Spinal cord (tissue), 10 donors: ENCODE data around the gene CD248. TPM values are rescaled to one million over a fixed set of nuclear protein-coding genes. Genes with fewer than 3 reads are reported as not detected.
A peak's percentile ranks its signal among the peaks of the same experiment; 100 is the strongest.
"Not testable (repeated sequence)": the region's sequence is repeated elsewhere in the genome, so short reads cannot be mapped to it uniquely, and the experiment has no call there.

Source experiments
- DNase-seq, 6 donors: peaks; one replicate each; pipeline versions ENCODE4 v3.0.0 to v3.0.0-alpha.2; 2013 to 2015; ENCODE audit warnings: low spot score in 6 of 6, low read depth in 4 of 6
- H3K27ac ChIP-seq: one replicate; pipeline ENCODE4 v1.5.1; 2013; ENCODE audit warnings: low read depth, low read length, control low read depth
- H3K27me3 ChIP-seq: one replicate; pipeline ENCODE4 v1.6.1; 2013; ENCODE audit warnings: low read length; ENCODE audit not compliant: control insufficient read depth, insufficient read depth
- H3K36me3 ChIP-seq: one replicate; pipeline ENCODE4 v1.6.1; 2013; ENCODE audit warnings: low read length; ENCODE audit not compliant: control insufficient read depth, insufficient read depth
- H3K4me1 ChIP-seq: one replicate; pipeline ENCODE4 v1.6.1; 2013; ENCODE audit warnings: low read length; ENCODE audit not compliant: control insufficient read depth, insufficient read depth
- H3K4me3 ChIP-seq: one replicate; pipeline ENCODE4 v1.5.1; 2013; ENCODE audit warnings: low read depth, low read length, control low read depth
- H3K9me3 ChIP-seq: one replicate; pipeline ENCODE4 v1.6.1; 2013; ENCODE audit warnings: low read length; ENCODE audit not compliant: control insufficient read depth, insufficient read depth
- WGBS: methylation state at CpG from one replicate; pipeline ENCODE4 v1.1.5; 2013; ENCODE audit warnings: missing lambda C conversion rate; ENCODE audit not compliant: insufficient coverage; 5-methylcytosine and 5-hydroxymethylcytosine counted together
- polyA plus RNA-seq, 2 donors: library from polyadenylated mRNA; unstranded; fragments of 120-200 nt; gene quantifications; one replicate each; pipeline ENCODE4 v1.2.1, GENCODE V29; 2013; ENCODE audit not compliant: insufficient read length in 2 of 2
- total RNA-seq, 2 donors: library from RNA; depleted of rRNA in 1 of 2; stranded (reverse); fragments of 120-200 nt in 1 of 2; fragments of >200 nt in 1 of 2; gene quantifications; one replicate each; pipeline versions ENCODE4 v1.2.3 to v1.2.4, GENCODE V29; 2013 to 2014
- donor health status: healthy.

CD248 gene
- total and polyA plus RNA-seq, 4 donors = 10.9 to 44.0 (median 27.9) TPM

- DNase-seq = peak; percentile 83 to 99 (median 96)
- Histone ChIP-seq H3K4me1 (peaks cover 68% of the 10 kb centered on the region), H3K36me3 (peaks cover 62% of the 10 kb centered on the region), H3K9me3 (no peaks in the 10 kb centered on the region), H3K27me3 (no peaks in the 10 kb centered on the region), H3K27ac (peak overlapping the region; percentile 64), H3K4me3 (peak overlapping the region; percentile 18)
- 7% methylated on average over 30 of the region's 35 CpGs for WGBS
These were observed 34.1 kb downstream of the CD248 start for GRCh38 chr11:66282468-66283455.

DNA sequence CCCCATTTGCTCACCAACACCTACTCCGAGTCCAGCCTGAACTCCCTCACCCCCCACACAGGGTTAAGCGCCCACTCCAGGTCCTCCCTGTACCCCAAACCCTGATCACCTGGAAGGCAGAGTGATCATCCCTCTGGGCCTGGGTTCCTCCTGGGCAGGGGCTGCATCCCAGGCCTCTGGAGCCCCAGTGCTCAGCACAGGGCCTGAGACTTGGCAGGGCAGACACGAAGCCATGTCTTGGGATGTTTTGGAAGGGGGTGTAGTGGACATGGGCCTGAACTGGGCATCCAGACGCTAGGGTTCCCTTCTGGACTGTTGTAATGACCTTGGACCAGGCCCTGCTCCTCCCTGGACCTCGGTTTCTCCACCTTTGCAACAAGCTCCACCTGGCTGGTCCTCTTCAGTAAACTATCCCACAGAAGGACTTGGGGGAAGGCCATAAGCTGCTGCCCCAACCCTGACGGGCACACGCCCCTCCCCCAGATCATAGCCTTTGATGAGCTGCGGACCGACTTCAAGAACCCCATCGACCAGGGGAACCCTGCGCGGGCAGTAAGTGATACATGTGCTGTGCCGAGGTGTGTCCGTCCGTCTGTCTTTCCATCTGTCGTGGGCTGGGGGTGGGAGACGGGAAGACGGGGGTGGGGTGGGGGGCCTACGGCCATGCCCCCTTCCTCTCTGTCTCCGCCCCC, 34.9 kb downstream of the CD248 start:
- peaks cover 60% of the 10 kb centered on the region for H3K36me3 ChIP-seq
- H3K4me1 ChIP-seq = peaks cover 67% of the 10 kb centered on the region
- H3K27me3 ChIP-seq = no peaks in the 10 kb centered on the region
- WGBS = 43% methylated on average over 6 of the region's 20 CpGs
- DNase-seq = no peak
- H3K9me3 ChIP-seq = no peaks in the 10 kb centered on the region
- H3K4me3 ChIP-seq = peak overlapping the region; percentile 2
- peak overlapping the region; percentile 69 for H3K27ac ChIP-seq

GRCh38 chr11:66281001-66281400, 35.8 kb downstream of the CD248 start:
- WGBS = 62% methylated on average over 5 of the region's 6 CpGs
- H3K4me3 ChIP-seq = no peak overlapping the region
- no peaks in the 10 kb centered on the region for H3K27me3 ChIP-seq
- no peak for DNase-seq
- H3K27ac ChIP-seq = no peak overlapping the region
- H3K36me3 ChIP-seq = peaks cover 61% of the 10 kb centered on the region
- H3K9me3 ChIP-seq = no peaks in the 10 kb centered on the region
- peaks cover 64% of the 10 kb centered on the region for H3K4me1 ChIP-seq

DNA sequence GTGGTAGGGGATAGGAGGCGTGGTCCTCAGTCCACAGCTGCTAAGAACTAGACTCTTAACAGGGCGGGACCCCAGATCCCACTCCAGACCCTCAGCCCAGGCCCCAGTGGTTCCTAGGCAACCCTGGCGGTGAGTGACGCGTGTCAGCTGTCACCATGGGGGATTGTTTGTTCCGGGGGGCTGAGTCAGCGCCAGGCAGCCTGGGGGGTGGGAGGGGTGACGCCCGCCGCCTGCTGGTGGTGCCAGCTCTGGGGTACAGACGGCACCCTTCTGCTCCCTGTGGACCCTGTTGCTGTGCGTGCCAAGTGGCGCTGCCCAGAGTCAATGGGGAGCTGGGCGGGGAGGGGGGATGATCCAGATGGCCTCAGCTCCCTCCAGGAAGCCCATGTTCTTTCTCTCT, 36.4 kb downstream of the CD248 start:
- H3K4me1 ChIP-seq = peaks cover 64% of the 10 kb centered on the region
- H3K9me3 ChIP-seq = no peaks in the 10 kb centered on the region
- WGBS = 20% methylated on average over 13 of the region's 14 CpGs
- H3K27ac ChIP-seq = no peak overlapping the region
- peaks cover 61% of the 10 kb centered on the region for H3K36me3 ChIP-seq
- DNase-seq = peak in 2 of 6 donors; percentile 58 to 90
- no peaks in the 10 kb centered on the region for H3K27me3 ChIP-seq
- H3K4me3 ChIP-seq = peak overlapping the region; percentile 9

GRCh38 chr11:66279092-66279734, 37.6 kb downstream of the CD248 start:
- H3K4me1 ChIP-seq = peaks cover 64% of the 10 kb centered on the region
- 16% methylated on average over 15 of the region's 15 CpGs for WGBS
- H3K4me3 ChIP-seq = peak overlapping the region; percentile 45
- peak in 1 of 6 donors; percentile 56 for DNase-seq
- H3K27me3 ChIP-seq = no peaks in the 10 kb centered on the region
- peaks cover 61% of the 10 kb centered on the region for H3K36me3 ChIP-seq
- H3K27ac ChIP-seq = no peak overlapping the region
- no peaks in the 10 kb centered on the region for H3K9me3 ChIP-seq

DNA sequence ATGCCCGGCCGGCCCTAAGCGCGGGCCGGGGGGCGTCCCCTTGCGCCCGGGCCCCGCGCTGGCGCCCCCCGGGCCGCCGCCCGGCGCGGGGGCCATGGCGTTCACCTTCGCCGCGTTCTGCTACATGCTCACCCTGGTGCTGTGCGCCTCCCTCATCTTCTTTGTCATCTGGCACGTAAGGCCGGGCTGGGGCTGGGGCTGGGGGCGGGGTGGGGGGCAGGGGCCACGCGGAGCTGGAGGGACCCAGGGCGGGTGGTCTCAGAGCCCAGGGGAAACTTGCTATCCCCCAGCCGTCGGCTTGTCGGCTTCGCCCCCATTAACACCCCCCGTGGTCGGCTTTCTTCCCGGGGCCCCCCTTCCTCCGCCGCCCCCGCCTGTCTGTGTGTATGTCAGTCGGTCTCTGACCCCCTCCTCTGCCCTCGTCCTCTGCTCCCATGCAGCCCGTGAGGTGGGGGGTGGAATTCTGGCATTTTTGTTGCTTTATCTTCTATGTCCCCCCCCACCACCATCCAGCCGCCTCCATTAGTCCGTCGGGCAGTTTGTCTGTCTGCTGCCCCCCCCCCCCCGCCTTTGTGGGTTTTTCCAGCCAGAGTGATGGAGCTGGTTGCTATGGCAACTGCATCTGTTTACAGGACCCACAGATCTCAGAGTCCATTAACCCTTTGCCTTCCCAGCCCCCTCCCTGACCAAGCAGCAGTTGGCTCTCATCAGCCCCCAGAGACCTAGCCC, 38.3 kb downstream of the CD248 start:
- DNase-seq = peak in 2 of 6 donors; percentile 79 to 84
- Histone ChIP-seq H3K4me3 (peak overlapping the region; percentile 45), H3K27ac (no peak overlapping the region), H3K36me3 (peaks cover 59% of the 10 kb centered on the region), H3K27me3 (no peaks in the 10 kb centered on the region), H3K9me3 (no peaks in the 10 kb centered on the region), H3K4me1 (peaks cover 59% of the 10 kb centered on the region)
- WGBS = under 1% methylated on average over 24 of the region's 45 CpGs

DNA sequence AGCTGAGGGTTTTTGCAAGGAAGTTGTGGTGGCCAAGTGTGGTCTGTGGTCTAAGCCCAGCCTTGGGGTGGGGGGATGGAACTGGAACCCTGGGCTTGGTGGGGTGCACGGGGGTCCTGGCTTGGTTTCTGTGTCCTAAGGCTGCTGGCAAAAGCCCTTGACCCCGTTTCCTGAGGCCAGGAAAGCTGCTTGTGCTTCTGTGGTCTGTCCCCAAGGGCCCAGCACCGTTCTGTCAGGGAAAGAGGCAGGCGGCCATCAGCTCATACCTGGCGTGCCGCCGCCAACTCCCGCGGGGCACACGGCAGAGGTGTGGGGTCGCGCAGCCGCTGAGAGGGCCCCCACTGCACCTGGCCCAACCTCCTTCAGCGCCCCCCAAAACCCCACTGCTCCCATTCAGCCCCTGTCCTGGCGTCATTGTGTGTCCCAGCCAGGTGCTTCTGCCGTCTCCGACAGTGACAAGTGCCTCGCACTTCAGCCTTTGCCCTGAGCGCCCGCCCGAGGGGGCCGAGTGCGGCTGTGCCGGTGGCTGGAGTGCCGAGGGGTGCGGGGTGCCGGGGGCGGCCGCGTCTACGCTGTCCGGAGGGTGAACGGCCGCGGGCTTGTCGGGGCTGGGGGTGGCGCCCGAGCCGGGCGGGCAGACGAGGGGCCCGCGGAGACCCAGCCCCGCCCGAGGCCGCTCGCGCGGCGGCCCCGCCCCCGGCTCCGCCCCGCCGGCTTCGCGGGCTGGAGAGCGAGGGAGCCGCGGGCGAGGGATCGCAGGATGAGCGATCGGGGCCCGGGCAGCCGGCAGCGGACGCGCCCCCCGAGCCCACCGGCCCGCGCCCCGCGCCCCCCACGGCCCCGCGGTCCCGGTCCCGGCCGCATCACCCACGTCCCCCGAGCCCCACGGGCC, 39.1 kb downstream of the CD248 start, which contains the start of gene CNIH2:
Gene CNIH2 (plus strand): TSS at position 705 of the 892 bp plus-strand sequence. CDS start 282 bp downstream, outside the sequence.
- 2% methylated on average over 84 of the region's 84 CpGs for WGBS
- Histone ChIP-seq H3K27me3 (no peaks in the 10 kb centered on the region), H3K4me1 (peaks cover 51% of the 10 kb centered on the region), H3K9me3 (no peaks in the 10 kb centered on the region), H3K27ac (no peak within 1 kb of the TSS), H3K36me3 (peaks cover 59% of the 10 kb centered on the region), H3K4me3 (peak within 1 kb of the TSS; percentile 45)
- DNase-seq = peak in 2 of 6 donors; percentile 83 to 86

DNA sequence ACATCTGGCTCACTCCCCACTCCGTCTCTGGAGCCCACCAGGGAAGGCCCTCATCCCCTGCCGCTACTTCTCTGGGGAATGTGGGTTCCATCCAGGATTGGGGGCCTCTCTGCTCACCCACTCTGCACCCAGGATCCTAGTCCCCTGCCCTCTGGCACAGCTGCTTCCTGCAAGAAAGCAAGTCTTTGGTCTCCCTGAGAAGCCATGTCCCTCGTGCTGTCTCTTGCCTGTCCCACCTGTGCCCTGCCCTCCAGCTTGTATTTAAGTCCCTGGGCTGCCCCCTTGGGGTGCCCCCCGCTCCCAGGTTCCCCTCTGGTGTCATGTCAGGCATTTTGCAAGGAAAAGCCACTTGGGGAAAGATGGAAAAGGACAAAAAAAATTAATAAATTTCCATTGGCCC, 39.8 kb downstream of the CD248 start:
- H3K9me3 ChIP-seq, DNase-seq, H3K27me3 ChIP-seq, H3K27ac ChIP-seq, H3K4me3 ChIP-seq: not testable (repeated sequence)
- Histone ChIP-seq H3K4me1 (peaks cover 44% of the 10 kb centered on the region), H3K36me3 (peaks cover 62% of the 10 kb centered on the region)
- 71% methylated on average over 4 of the region's 4 CpGs for WGBS
